Spleen (tissue), 7 donors: ENCODE measurements around the gene KARS1.

Experiments used
- POLR2AphosphoS5 ChIP-seq, 3 donors: sonication (generic); formaldehyde crosslinking; IDR thresholded peaks; one replicate each; pipeline ENCODE4 v1.5.1; 2017; ENCODE audit warnings: antibody characterized with exemption in 3 of 3
- TF ChIP-seq, protein P1 (sequence below), 11 experiments: fragments of 200-600 bp in 7 of 11; fragments of 450-650 bp in 4 of 11; sonication (generic) in 4 of 11; IDR thresholded peaks in 8 of 11; conservative IDR thresholded peaks in 3 of 11; 1 replicate in 7 of 11; 2 replicates in 4 of 11; pipeline versions ENCODE4 v1.4.0 to v1.8.0; 2016 to 2021; ENCODE audit warnings: antibody characterized with exemption in 11 of 11, inconsistent platforms in 4 of 11, mild to moderate bottlenecking in 1 of 11
- donor health status: DM: no; HTN: no; CAD: no; lungs with moderate emphysema.
- donor health status: DM: no; HTN: no; CAD: no.
- donor health status: DM: no; HTN: no; CAD: no.

- TF ChIP-seq POLR2AphosphoS5 (IDR thresholded peaks at IDR 0.05), result no peak
- TF ChIP-seq, protein P1, sequence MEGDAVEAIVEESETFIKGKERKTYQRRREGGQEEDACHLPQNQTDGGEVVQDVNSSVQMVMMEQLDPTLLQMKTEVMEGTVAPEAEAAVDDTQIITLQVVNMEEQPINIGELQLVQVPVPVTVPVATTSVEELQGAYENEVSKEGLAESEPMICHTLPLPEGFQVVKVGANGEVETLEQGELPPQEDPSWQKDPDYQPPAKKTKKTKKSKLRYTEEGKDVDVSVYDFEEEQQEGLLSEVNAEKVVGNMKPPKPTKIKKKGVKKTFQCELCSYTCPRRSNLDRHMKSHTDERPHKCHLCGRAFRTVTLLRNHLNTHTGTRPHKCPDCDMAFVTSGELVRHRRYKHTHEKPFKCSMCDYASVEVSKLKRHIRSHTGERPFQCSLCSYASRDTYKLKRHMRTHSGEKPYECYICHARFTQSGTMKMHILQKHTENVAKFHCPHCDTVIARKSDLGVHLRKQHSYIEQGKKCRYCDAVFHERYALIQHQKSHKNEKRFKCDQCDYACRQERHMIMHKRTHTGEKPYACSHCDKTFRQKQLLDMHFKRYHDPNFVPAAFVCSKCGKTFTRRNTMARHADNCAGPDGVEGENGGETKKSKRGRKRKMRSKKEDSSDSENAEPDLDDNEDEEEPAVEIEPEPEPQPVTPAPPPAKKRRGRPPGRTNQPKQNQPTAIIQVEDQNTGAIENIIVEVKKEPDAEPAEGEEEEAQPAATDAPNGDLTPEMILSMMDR (IDR thresholded peaks at IDR 0.05 in 8 of 11, conservative IDR thresholded peaks at IDR 0.05 in 3 of 11), result no peak
These were observed 58.7 kb downstream of the KARS1 start for GRCh38 chr16:75588716-75589115.
